Epidermal melanocyte (primary cell): ENCODE data around the gene ANGEL2.
"Not testable (repeated sequence)": the region's sequence is repeated elsewhere in the genome, so short reads cannot be mapped to it uniquely, and the experiment has no call there.

Experiments
- DNase-seq: peaks from one replicate; pipeline ENCODE4 v3.0.0; 2011; ENCODE audit warnings: low spot score; ENCODE audit not compliant: insufficient read length

ANGEL2 gene

DNA sequence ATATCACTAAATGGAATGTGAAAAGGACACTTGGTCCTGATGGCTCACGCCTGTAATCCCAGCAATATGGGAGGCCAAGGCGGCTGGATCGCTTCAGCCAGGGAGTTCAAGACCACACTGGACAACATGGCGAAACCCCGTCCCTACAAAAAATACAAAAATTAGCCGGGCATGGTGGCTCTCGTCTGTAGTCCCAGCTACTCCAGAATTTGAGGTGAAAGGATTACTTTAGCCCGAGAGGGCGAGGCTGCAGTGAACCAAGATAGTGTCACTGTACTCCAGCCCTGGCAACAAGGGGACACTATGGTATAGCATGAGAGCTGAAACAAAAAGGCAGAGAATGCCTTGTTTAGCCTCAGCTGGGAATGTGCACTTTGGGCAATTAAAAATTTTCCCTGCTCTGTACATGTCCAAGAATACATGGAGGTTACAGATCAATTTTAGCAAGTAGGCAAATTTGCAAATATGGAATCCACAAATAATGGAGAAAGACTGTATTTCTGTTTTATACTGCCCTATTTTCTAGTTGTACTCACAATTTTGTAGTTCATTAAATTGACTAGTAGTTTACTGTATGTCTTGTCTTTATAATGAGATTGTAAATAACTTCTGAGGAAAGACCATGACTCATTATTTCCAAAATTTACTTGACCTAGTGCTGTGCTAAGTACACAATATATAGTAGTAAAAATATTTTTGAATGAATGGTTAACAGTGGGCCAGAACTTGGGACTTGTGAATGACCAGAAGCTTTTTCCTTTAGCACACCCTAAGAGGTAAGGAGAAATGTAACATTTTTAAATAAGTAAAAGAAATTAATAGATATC is 2.0 kb upstream of the ANGEL2 start:
- DNase-seq: no peak

DNA sequence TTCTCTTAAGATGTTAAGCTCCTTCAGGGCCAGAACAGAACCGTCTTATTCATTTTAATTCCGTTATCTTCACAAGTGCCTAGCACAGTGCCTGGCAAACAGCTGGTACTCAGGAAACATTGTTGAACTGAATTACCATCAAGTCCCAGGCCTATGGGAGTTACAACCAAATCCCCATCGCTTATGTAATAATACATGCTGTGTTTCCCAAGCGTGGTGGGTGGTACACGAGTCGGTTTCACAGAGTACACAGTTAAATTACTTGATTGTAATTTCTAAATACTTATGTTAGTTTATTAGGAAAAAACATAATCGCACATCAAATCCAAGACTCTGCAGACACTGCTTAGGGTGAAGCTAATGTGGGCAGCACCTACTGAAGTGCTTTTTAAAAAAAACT is 1.0 kb downstream of the ANGEL2 start:
- DNase-seq: no peak

DNA sequence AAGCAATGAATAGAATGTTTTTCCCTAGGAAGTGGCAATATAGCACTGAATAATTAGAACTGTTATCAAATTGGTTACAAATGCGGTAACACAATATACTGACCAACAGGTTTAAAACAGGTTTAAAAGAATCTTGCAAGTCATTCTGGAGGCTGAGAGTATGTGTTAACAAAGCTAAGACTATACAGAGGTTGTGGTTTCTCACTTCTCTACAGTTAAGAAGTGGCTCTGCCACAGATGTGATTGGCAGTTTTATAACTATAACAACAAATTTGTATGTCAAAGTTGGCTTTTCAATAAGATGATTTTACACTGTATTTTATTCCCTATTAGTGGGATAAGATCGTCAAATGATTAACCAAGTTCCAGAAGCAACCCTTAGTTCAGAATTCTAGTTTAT is 7.1 kb downstream of the ANGEL2 start:
- no peak for DNase-seq

DNA sequence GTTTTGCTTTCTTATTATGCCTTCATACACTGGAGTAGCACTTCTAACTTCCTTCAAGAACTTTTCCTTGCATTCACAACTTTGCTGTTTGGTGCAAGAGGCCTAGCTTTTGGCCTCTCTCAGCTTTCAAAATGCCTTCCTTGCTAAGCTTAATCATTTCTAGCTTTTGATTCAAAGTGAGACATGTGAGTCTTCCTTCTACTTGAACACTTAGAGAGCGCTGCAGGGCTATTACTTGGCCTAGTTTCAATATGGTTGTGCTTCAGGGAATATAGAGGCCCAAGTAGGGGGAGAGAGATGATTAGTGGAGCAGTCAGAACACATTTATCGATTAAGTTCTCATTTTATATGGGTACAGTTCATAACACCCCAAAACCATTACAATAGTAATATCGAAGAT is 12.4 kb downstream of the ANGEL2 start:
- DNase-seq: no peak

DNA sequence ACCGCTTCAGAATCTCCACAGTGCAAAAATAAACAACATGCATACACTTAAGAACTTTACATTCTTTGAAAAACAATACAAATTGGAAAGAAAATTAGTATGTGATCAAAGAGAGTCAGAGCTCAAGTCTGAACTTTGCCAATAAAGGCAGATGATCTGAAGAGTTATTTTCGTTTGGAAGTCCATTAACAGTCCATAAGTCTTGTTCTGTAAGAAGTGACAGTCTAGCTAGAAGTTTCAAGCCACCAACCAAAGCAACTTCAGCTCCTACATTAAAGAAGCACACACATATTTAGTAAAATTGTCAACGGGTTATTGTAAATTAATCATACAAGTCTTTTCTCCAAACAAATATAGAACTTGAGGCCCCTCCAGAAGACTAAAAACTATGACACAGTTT is 20.7 kb downstream of the ANGEL2 start:
- no peak for DNase-seq

DNA sequence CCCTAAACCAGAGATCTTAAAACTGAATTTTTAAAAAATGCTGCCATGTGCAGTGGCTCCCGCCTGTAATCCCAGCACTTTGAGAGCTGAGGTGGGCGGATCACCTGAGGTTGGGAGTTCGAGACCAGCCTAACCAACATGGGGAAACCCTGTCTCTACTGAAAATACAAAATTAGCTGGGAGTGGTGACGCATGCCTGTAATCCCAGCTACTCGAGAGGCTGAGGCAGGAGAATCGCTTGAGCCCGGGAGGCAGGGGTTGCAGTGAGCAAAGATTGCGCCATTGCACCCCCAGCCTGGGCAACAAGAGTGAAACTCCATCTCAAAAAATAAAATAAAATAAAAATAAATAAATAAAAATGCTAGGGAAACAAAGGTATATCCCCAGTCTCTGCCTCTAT is 21.7 kb downstream of the ANGEL2 start:
- not testable (repeated sequence) for DNase-seq

DNA sequence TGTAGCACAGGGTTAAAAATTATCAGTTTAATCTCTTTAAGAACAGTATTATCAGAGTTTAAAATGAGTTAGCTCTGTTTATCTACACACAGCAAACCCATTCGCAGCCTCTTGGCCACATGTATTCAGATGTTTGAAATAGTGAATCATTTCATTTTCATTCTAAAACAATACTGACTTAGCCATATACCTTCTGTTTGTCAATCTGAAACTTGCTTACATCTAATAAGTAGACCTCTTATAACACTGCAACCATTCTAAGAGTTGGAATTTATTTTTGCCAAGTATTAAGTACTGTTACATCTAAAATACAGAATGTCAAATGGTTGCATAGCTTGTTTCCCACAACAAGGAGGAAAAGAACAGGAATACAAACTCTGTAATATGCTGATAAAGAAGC is 25.4 kb downstream of the ANGEL2 start:
- no peak for DNase-seq

DNA sequence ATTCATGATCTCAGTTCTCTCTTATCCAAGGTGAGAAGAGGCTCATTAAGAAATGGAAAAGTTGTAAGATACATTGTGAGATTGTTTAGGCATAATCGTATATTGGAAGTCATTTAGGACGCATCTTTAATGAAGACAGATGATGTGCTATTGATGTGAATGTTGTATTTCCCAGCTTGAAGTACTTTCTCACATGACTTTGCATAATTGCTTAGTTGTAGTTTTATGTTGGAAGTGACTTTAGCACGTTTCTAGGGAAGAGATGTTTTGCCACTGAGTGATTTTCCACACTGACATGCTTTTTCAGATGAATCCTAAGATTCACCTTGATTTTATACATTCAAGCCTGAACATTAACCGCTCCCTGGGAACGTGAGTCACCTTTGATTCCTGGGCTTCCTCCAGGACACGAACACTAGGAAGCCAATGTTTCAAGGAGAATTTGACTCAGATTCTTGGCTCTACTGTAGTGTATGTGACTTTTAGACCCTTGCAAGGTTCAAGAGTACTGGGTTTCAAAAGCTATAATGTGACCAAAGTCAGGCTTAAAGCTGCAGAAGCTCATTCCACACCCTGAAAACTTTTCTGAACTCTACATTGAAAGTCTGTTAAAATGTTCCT is 27.9 kb downstream of the ANGEL2 start:
- DNase-seq: no peak

DNA sequence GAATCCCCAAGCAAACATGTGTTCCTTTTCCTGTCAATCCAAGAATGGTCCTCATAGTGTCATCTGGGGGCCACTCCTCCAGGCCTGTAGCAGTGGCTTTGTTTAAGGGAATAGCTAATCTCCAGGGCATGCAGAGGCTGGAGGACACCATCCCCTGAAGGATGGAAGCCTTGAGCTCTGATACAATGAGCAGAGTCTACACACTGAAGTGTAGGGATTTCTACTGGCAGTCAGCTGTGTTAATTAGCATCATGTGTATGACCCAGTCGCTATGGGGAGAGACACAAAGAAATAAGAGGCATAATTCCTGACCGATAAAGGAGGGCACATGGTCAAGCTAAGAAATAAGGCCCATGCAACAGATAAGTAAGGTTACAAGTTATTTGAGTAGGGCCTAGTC is 29.1 kb downstream of the ANGEL2 start:
- no peak for DNase-seq

DNA sequence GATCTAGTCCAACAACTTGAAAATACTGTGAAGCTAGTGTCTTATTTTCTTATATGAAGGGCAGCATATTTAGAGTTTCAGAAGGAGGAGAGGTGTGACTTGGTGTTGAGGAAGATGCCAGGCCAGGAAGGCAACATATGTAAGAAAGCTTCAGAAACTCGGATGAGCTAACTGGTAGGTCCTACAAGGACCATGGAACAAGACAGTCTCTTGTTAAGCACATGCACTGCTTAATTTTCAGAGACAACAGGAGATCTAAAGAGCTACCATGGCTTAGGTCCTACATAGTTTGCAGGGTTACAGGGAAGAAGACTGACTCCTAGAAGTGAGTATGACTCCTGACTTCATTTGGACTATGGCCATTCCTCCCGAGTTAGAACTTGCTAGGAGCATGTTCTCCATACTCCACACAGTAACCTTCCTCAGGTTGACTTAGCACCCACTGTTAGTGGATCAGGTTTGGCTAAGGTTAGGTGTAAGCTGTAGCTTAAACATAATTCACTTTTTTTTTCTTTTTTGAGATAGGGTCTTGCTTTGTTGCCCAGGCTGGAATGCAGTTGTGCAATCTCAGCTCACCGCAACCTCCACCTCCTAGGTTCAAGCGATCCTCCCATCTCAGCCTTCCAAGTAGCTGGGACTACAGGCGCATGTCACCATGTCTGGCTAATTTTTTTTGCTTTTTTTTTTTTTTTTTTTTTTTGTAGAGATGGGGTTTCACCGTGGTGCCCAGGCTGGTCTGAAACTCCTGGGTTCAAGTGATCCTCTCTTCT is 31.0 kb downstream of the ANGEL2 start:
- DNase-seq: no peak

DNA sequence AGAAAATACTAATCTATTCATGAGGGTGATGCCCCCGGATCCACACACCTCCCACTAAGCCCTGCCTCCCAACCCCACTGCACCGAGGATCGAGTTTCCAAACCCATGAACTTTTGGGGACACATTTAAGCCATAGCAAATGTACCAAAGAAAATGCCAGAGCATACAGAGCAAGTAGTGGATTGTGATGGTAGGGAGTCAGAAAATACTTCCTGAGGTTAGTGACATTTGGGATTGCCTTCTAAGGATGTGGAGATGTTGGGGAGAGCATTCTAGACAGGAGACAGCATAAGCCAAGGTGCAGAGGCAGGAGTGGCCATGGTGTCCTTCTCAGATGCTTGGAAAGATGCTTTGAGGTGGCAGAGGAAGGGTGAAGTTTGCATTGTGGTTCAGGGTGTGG is 32.2 kb downstream of the ANGEL2 start:
- DNase-seq: no peak

DNA sequence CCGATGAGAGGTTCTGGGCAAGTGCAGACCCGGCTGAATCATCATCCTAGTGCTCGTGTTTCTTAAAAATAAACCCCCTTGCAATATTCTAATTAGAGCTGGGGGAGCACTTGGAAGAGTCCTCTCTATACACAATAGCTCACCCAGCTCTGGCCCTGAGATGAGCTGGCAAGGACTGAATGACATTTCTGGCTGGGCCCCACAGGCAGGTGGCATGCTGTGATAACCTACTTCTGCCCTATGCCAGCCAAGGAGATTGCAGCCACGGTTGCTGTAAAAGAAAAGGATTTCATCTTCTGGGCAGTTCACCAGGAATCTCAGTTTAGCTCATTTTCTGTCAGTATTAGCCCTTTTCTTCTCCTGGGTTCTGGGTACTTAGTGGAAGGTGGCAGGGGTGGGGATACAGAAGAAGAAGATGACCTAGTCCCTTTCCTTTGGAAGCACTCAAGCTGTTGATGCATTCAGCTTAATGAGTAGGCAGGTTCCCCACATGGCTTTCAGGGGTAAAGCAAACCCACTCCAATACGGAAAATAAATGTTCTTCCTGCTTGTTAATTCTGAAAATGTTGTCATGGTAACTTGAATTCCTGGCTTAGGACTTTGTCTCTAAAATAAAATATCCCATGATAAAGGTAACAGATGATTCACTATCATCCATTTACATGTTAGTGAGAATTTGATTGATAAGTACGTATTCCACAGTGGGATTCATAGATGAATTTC is 33.1 kb downstream of the ANGEL2 start:
- DNase-seq: no peak

DNA sequence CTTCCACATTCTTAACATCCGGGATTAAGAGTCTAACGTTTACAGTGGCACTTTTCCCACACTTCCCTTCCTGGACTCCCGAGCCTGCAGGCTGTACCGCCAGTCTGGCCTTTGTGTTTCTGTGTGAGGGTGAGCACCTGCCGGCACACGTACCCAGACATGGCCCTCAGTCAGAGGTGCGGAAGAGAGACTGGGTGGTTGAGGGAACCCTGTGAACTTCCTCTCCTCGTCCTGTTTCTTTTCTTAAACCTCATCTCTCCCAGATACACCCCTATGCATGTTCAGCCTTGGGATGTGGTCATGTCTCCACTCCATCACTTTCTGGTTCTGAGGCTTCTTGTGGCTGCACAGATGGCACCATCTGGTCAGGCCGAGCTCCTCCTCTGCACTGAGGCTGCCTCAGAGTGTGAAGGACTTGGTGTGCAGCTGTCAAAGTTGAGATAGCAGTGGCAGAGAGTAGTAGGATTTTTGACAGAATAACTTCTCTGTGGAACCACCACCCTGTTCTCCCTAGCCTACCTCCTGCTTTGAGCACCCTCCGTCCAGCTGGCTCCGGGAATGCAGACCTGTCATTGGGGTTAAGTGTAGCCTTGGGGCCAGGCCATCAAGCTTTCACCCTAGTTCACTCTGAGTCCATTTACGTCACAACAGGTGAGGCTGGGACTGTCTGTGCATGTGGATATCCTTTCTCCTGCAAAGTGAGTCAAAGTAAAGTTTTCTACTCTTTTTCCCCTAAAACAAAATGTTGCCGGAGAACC is 33.9 kb downstream of the ANGEL2 start:
- no peak for DNase-seq

DNA sequence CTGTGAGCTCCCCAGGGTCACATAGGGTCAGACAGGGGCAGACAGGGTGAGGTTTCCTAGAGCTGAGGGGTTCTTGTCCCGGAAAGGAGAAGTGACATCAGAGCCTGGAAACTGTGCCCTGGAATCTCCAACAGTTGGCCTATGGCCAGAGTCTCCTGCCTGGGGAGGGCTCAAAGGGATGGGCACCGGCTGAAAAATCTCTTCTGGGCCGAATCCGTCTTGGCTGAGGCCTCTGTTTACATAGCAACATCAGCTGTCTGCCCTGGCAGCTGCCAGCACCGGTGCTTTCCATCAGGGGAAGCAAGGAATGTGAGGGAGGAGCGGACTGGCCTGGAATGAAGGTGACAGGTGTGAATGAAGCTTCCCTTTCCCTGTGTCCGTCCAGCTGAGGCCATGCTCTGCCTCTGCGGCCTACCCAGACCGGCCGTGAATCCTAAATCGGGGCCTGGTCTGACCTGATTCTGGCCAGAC is 34.6 kb downstream of the ANGEL2 start:
- no peak for DNase-seq

DNA sequence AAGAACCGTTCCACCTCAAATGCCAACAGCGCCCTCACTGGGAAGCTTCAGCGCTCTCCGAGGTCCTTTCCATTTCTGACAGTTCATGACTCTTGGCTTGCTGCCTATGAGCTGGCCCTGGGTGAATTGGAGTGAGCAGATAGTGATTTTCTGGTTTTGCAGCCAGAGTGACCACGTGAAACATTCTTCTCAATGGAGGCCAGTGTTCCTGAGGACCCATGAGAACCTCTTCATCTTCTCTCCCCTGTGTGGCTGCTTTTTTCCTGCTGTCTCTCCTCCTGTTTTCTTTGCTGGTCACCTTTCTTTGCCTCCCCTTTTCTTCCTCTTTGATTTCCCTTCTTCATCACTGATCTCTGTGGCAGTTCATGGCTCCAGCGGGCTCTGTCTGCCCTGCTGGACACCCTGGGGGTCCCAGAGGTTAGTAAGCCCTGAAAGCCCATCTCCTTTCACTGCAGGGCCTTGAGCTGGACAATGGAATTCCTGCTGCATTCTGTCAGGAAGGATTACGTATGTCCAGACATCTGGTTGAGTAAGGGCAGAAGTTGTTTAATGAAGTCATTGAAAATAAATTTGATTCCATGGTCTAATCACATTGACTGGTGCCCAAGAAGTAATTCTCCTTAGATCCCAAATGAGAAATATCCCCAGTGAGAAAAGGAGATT is 35.4 kb downstream of the ANGEL2 start:
- DNase-seq: no peak

DNA sequence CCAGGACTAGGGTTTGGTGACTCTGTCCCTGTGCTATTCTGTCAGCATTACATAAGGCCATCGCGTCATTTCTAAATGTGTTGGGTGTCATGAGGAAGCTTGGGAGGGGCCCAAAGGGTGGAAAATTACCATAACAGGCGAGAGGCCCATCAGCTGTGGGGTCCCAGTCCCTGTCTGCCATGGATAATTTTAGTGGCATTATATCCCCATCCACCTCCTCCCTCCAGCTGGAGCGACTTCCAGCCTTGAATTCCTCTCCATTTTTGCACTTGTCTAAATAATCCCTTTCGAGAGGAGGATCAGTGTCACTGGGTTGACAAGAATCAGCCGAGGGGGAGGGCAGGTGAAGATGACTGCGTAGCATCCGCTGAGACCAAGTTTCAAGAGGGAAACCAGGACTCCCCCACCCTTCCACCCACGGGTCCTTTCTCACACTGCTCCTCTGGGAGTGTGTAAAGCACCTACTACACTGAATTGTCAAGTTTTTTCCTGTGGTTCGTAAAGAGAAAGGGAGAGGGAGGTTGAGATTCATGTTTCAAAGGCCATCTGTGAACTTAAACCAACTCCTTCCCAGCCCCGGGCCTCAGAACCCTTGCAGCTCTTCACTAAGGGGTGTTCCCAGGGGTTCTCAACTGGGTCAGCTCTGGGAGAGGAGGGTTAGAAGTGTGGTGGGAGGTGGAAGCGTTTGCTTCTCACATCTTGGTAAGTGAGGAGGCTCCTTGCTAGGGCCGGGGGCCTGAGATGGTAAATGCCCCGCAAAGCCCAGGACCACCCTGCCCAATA is 36.1 kb downstream of the ANGEL2 start:
- DNase-seq: no peak

DNA sequence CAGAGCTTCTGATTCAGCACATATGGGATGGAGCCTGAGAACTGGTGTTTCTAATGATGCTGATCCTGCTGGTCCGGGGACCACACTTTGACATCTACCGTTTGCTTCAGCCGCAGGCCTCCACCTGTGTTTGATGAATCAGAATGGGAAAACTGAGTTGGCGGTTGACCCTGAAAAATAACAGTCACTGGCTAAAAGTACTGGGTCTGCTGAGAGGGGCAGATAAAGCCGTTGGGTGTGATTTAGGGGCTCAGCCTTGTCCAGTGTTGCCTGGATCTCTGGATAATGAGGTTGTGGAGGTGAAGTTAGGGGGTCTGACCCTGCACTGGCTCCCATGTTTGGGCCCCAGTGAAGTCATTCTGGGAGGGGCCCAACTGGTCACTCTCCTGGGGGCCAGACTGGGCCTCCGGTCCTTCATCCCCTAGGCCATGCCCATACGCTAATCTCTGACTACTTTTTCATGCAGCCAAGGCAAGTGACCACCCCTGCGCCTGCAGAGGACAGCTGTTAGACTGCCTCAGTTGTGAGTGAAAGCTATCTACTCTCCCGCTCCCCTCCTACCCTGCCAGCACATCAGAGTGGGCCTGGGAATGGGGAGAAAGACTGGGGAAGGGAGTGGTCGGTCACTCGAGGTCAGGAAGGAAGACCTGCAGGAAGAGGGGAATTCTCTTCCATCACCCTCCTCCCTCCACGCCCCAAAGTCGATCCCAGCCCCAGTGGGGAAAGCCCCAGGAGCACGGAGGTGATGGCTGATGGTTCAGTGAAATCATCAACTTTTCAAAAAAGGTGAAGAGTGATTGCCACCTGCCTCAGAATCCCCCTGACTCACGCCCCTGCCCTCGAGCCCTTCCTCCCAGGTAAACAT is 37.7 kb downstream of the ANGEL2 start:
- DNase-seq: no peak

DNA sequence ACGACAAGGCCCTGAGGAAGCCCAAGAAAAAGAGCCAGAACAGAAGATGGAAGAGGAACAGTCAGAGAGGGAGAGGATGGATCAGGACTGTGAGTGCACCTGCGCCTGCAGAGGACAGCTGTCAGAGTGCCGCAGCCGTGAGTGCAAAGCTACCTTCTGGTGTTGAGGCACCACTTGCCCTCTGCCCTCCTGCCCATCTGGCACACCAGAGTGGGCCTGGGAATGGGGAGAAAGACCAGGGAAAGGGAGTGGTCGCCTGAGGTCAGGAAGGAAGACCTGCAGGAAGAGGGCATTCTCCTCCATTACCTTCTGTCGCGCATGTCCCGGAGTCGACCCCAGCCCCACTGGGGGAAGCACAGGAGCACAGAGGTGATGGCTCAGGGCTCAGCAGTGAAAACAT is 39.1 kb downstream of the ANGEL2 start:
- no peak for DNase-seq
